CD4-positive, alpha-beta T cell treated with Interleukin-4 for 4 hours (primary cell): ENCODE measurements around the gene SCNN1B.
"Not testable (repeated sequence)": the region's sequence is repeated elsewhere in the genome, so short reads cannot be mapped to it uniquely, and the experiment has no call there.

ENCODE experiments used
- DNase-seq: peaks from one replicate; pipeline ENCODE4 v3.0.0-alpha.2; 2020

Gene SCNN1B

GRCh38 chr16:23356941-23357340 lies 54.8 kb downstream of the SCNN1B start:
- DNase-seq: no peak

DNA sequence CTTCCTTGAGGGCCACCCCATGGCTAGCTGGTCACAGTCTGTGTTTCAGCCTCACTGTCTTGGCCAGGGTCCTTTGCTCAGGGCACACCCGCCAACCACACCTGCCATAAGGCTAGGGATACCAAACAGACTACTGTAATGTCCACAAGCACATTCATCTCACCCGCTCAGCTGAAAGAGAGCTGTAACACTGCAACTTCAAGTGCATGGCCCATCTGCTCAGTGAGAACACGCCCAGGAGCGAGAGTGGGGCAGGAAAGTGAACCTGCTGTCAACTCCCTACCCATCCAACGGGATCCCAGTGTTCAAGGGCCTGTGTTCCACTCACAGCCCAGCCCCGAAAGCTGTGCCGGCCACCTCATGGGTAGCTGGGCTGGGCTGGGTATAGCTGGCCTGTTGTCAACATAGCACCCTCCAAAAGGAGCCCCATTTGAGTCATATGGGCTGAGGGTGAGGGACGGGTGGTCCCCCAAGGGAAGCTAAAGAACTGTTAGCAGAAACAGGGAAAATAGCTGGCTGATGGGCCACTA lies 55.7 kb downstream of the SCNN1B start:
- no peak for DNase-seq

DNA sequence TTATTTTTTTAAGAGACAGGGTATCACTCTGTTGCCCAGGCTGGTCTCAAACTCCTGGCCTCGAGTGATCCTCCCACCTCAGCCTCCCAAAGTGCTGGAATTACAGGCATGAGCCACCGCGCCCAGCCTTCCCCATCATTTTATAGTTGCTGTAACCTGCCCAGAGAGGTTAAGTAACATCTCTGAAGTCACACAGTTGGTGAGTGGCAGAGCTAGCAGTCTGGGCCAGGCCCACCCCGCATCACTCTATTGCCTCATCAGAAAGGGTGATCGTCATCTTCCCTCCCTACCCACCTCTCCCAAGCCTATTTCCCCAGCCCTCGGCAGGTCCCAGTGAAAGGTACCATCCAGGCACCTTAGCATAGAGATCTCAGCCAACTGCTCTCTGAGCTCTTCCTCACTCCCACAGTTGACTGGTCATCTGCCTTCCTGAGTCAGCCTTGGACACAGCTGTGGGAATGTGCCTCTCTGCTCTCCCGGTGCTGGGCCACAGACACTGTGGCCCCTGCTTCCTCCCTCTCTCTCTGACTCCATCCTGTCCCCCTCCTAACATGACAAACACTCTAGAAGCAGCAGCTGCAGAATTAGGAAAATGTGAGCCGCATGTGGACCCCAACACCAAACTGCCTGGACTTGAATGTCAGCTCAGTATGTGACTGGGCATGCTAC lies 57.1 kb downstream of the SCNN1B start:
- no peak for DNase-seq

GRCh38 chr16:23362460-23363317 lies 60.6 kb downstream of the SCNN1B start:
- DNase-seq: no peak

DNA sequence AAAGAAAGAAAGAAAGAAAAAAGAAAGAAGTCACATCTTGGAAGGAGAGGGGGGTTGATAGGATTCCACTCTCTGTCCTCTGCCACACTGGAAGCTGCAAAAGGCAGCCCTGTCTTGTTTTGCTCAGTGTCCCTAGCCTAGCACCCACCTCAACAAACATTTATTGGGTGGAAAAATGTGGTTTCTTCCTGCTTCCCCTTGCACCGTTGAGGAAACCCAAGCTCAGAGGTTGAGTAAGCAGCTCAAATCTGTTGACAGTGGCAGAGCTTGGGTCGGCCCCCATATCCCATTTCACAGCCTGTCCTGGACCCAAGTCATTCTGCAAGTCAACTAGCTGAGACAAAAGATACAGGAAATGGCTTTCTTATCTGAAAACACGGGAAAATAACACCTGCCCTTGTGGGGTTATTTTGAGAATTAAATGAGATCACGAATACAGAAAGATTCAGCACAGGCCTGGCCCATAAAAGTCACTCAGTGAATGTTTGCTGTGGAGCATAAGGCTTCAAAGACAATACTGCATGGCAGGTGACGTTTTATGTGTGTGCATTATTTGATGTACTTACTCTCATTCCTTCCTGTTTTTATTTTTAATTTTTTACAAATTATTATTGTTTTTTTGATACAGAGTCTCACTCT lies 63.6 kb downstream of the SCNN1B start:
- DNase-seq: no peak

DNA sequence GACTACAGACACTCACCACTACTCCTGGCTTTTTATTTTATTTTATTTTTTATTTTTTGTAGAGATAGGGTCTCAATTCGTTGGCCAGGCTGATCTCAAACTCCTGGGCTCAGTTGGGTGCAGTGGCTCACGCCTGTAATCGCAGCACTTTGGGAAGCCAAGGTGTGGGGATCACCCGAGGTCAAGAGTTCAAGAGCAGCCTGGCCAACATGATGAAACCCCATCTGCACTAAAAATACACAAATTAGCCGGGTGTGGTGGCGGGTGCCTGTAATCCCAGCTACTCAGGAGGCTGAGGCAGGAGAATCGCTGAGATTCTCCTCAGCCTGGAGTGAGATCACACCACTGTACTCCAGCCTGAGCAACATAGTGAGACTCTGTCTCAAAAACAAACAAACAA lies 64.2 kb downstream of the SCNN1B start:
- not testable (repeated sequence) for DNase-seq

DNA sequence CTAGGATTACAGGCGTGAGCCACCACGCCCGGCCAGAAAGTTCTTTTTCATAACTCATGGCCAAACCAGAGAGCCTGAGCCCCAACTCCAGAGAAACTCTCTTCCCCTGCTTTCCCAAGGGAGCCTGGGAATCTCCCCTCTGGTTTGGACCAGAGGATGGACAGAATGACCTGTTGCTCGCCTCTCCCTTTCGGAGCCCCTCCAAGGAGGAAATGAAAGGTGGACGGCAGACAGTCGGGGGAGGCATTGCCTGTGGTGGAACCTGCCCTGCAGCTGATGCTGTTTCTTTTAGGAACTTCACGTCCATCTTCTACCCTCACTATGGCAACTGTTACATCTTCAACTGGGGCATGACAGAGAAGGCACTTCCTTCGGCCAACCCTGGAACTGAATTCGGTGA lies 65.5 kb downstream of the SCNN1B start:
- DNase-seq: no peak

- no peak for DNase-seq
Observed at GRCh38 chr16:23367988-23368387, 65.9 kb downstream of the SCNN1B start.

GRCh38 chr16:23368469-23368868 lies 66.4 kb downstream of the SCNN1B start:
- DNase-seq: no peak

- no peak for DNase-seq
Observed at GRCh38 chr16:23369416-23369815, 67.3 kb downstream of the SCNN1B start.

GRCh38 chr16:23371368-23371767 lies 69.3 kb downstream of the SCNN1B start:
- no peak for DNase-seq

GRCh38 chr16:23373436-23374219 lies 71.5 kb downstream of the SCNN1B start:
- no peak for DNase-seq

- DNase-seq: no peak
Observed at GRCh38 chr16:23374721-23375510, 72.8 kb downstream of the SCNN1B start.

- no peak for DNase-seq
Observed at GRCh38 chr16:23375643-23376042, 73.5 kb downstream of the SCNN1B start.

DNA sequence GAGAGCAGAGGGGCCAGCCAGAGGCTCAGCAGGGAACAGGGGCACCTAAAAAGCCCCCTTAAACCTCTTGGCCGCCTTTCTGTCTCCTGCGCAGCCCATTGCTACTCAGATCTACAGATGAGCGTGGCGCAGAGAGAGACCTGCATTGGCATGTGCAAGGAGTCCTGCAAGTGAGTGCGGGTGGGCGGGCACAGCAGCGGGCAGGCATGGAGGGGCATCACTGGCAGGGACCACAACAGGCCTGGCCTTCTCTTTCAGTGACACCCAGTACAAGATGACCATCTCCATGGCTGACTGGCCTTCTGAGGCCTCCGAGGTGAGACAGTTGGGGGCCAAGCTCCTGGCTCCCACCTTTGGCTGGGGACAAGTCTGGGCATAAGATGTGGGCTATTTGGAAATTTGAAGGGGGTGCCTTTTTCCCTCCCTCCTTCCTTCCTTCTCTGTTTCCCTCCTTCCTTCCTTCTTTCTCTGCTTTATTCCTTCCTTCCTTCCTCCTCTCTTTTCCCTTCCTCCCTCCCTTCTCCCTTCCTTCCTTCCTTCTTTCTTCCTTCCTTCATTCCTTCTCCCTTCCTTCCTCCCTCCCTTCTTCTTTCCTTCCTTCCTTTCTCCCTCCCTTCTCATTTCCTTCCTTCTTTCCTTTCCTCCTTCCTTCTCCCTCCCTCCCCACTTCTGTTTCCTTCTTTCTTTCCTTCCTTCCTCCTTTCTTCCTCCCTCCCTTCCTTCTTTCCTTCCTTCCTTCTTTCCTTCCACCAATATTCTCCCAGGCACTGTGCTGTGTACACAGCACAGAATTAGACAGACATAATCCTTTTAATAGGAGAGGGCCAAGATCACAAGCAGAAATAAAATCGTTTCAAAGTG lies 75.2 kb downstream of the SCNN1B start:
- no peak for DNase-seq

- no peak for DNase-seq
Observed at GRCh38 chr16:23378256-23378655, 76.2 kb downstream of the SCNN1B start.

GRCh38 chr16:23378921-23379320 lies 76.8 kb downstream of the SCNN1B start:
- no peak for DNase-seq

GRCh38 chr16:23379707-23380106 lies 77.6 kb downstream of the SCNN1B start:
- no peak for DNase-seq

GRCh38 chr16:23380501-23380951 lies 78.4 kb downstream of the SCNN1B start:
- DNase-seq: no peak

DNA sequence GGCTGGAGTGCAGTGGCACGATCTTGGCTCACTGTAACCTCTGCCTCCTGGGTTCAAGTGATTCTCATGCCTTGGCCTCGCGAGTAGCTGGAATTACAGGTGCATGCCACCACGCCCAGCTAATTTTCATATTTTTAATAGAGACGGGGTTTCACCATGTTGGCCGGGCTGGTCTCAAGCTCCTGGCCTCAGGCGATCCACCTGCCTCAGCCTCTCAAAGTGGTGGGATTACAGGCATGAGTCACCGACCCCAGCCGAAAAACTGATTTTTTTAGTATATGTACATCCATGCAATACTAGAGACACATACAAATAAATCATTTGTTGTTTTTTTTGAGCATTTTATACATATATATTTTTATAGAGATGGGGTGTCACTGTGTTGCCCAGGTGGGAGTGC lies 79.6 kb downstream of the SCNN1B start:
- DNase-seq: not testable (repeated sequence)

- DNase-seq: no peak
Observed at GRCh38 chr16:23382279-23382678, 80.2 kb downstream of the SCNN1B start.
